Mesendoderm (in vitro differentiated cells): ENCODE results near the gene TRIM16.
A peak's percentile ranks its signal among the peaks of the same experiment; 100 is the strongest.
"Not testable (repeated sequence)": the region's sequence is repeated elsewhere in the genome, so short reads cannot be mapped to it uniquely, and the experiment has no call there.

ENCODE experiments used
- DNase-seq: peaks from one replicate; pipeline ENCODE4 v3.0.0; 2013
- H2AK5ac ChIP-seq: 2 replicates; pipeline ENCODE4 v1.6.1; 2013; ENCODE audit warnings: low read length, inconsistent platforms
- H2BK120ac ChIP-seq: 2 replicates; pipeline ENCODE4 v1.6.1; 2013; ENCODE audit warnings: low read depth, mild to moderate bottlenecking, low read length, moderate library complexity, mixed read lengths
- H2BK15ac ChIP-seq: replicated peaks from 2 replicates; pipeline ENCODE4 v1.6.1; 2013; ENCODE audit warnings: low read depth, mild to moderate bottlenecking, moderate library complexity
- H2BK5ac ChIP-seq: 2 replicates; pipeline ENCODE4 v1.6.1; 2013; ENCODE audit warnings: low read length, inconsistent platforms
- H3K18ac ChIP-seq: 2 replicates; pipeline ENCODE4 v1.6.1; 2013; ENCODE audit warnings: mild to moderate bottlenecking, low read length, mixed read lengths
- H3K23ac ChIP-seq: one replicate; pipeline ENCODE4 v1.6.1; 2013; ENCODE audit warnings: low read length
- H3K27ac ChIP-seq: 2 replicates; pipeline ENCODE4 v1.5.1; 2013; ENCODE audit warnings: low read depth, mild to moderate bottlenecking, inconsistent platforms, low read length, moderate library complexity
- H3K27me3 ChIP-seq: 2 replicates; pipeline ENCODE4 v1.6.1; 2013; ENCODE audit warnings: low read length, control low read depth, mild to moderate bottlenecking, inconsistent platforms; ENCODE audit not compliant: insufficient read depth, poor library complexity
- H3K36me3 ChIP-seq: 2 replicates; pipeline ENCODE4 v1.6.1; 2013; ENCODE audit warnings: low read length, inconsistent platforms; ENCODE audit not compliant: control insufficient read depth, insufficient read depth
- H3K4ac ChIP-seq: one replicate; pipeline ENCODE4 v1.6.1; 2013; ENCODE audit warnings: low read depth, mild to moderate bottlenecking, low read length, moderate library complexity
- H3K4me1 ChIP-seq: 2 replicates; pipeline ENCODE4 v1.6.1; 2013; ENCODE audit warnings: low read depth, low read length, inconsistent platforms; ENCODE audit not compliant: control insufficient read depth
- H3K4me2 ChIP-seq: 2 replicates; pipeline ENCODE4 v1.6.1; 2013; ENCODE audit warnings: low read length
- H3K4me3 ChIP-seq: 2 replicates; pipeline ENCODE4 v1.5.1; 2013; ENCODE audit warnings: mild to moderate bottlenecking, low read length
- H3K56ac ChIP-seq: one replicate; pipeline ENCODE4 v1.6.1; 2013; ENCODE audit warnings: low read length
- H3K79me1 ChIP-seq: 2 replicates; pipeline ENCODE4 v1.6.1; 2013; ENCODE audit warnings: low read length, inconsistent platforms
- H3K79me2 ChIP-seq: 2 replicates; pipeline ENCODE4 v1.6.1; 2013; ENCODE audit warnings: mild to moderate bottlenecking, low read length; ENCODE audit not compliant: control insufficient read depth, insufficient read depth
- H3K9ac ChIP-seq: 2 replicates; pipeline ENCODE4 v1.6.1; 2013; ENCODE audit warnings: low read length, inconsistent platforms
- H4K5ac ChIP-seq: one replicate; pipeline ENCODE4 v1.6.1; 2013; ENCODE audit warnings: low read length
- H4K8ac ChIP-seq: one replicate; pipeline ENCODE4 v1.6.1; 2013; ENCODE audit warnings: low read depth, mild to moderate bottlenecking, control low read depth, low read length, moderate library complexity
- WGBS: extraction: QIAGEN DNeasy Blood & Tissue Kit; methylation state at CpG from one replicate; pipeline ENCODE4 v1.1.7; 2013; ENCODE audit warnings: low lambda C conversion rate, missing lambda C conversion rate; ENCODE audit not compliant: insufficient coverage; ENCODE audit errors: extremely low coverage; 5-methylcytosine and 5-hydroxymethylcytosine counted together

The TRIM16 gene

GRCh38 chr17:15708879-15709278 lies 24.8 kb upstream of the TRIM16 start:
- H4K8ac ChIP-seq, H3K56ac ChIP-seq, H3K4me1 ChIP-seq, H3K79me2 ChIP-seq, H2BK120ac ChIP-seq, H3K23ac ChIP-seq, DNase-seq, H4K5ac ChIP-seq, H3K79me1 ChIP-seq, H2BK15ac ChIP-seq, H3K4ac ChIP-seq, H2BK5ac ChIP-seq, H3K4me2 ChIP-seq, H3K27ac ChIP-seq, H3K18ac ChIP-seq, H3K27me3 ChIP-seq, H3K4me3 ChIP-seq, H3K9ac ChIP-seq, H2AK5ac ChIP-seq: not testable (repeated sequence)
- WGBS, result no CpG with 5 or more reads among the region's 3 CpGs
- H3K36me3 ChIP-seq, result peaks cover 11% of the 10 kb centered on the region

GRCh38 chr17:15704813-15705212 lies 20.7 kb upstream of the TRIM16 start:
- not testable (repeated sequence) for H3K4me2 ChIP-seq, H2BK15ac ChIP-seq, H3K4ac ChIP-seq, H3K18ac ChIP-seq, H4K8ac ChIP-seq, H2AK5ac ChIP-seq, H3K9ac ChIP-seq, H2BK5ac ChIP-seq, H3K79me2 ChIP-seq, DNase-seq, H3K23ac ChIP-seq, H3K56ac ChIP-seq, H2BK120ac ChIP-seq, H3K27me3 ChIP-seq, H4K5ac ChIP-seq, H3K79me1 ChIP-seq, H3K27ac ChIP-seq, H3K4me3 ChIP-seq, H3K4me1 ChIP-seq
- no CpG with 5 or more reads among the region's 32 CpGs for whole genome bisulfite sequencing
- peaks cover 11% of the 10 kb centered on the region for H3K36me3 ChIP-seq

- not testable (repeated sequence) for H2BK15ac ChIP-seq, H3K79me1 ChIP-seq, H3K79me2 ChIP-seq
Measured at GRCh38 chr17:15704239-15704638, 20.1 kb upstream of the TRIM16 start.

GRCh38 chr17:15699937-15700336 lies 15.8 kb upstream of the TRIM16 start:
- not testable (repeated sequence) for H4K8ac ChIP-seq, H3K79me2 ChIP-seq, H2BK120ac ChIP-seq, H3K23ac ChIP-seq, H3K27me3 ChIP-seq, H3K27ac ChIP-seq, H3K36me3 ChIP-seq, H2BK5ac ChIP-seq, H3K4me3 ChIP-seq, H3K18ac ChIP-seq, H2BK15ac ChIP-seq, H3K4me1 ChIP-seq, H3K4me2 ChIP-seq, H3K79me1 ChIP-seq, H2AK5ac ChIP-seq, DNase-seq, H4K5ac ChIP-seq
- Histone ChIP-seq H3K4ac (peak overlapping the region; percentile 91), H3K9ac (peak overlapping the region; percentile 64), H3K56ac (peak overlapping the region; percentile 78)
- WGBS, result no CpG with 5 or more reads among the region's 21 CpGs

More at GRCh38 chr17:15704239-15704638, 20.1 kb upstream of the TRIM16 start:
- not testable (repeated sequence) for DNase-seq, H2BK5ac ChIP-seq, H4K5ac ChIP-seq, H2AK5ac ChIP-seq, H3K4me1 ChIP-seq, H3K18ac ChIP-seq, H3K56ac ChIP-seq, H3K23ac ChIP-seq, H3K4me2 ChIP-seq, H3K9ac ChIP-seq, H3K27me3 ChIP-seq, H3K27ac ChIP-seq, H3K4me3 ChIP-seq, H2BK120ac ChIP-seq, H3K4ac ChIP-seq, H4K8ac ChIP-seq
- no CpG with 5 or more reads among the region's 33 CpGs for WGBS
- H3K36me3 ChIP-seq, result peaks cover 11% of the 10 kb centered on the region

- no CpG with 5 or more reads among the region's 44 CpGs for WGBS
Measured at GRCh38 chr17:15699413-15699924, 15.4 kb upstream of the TRIM16 start, which contains the start of gene ZNF286A. Gene ZNF286A, plus strand, starts transcription at chr17:15699752. Its CDS starts 578 bp downstream, at chr17:15700330.

GRCh38 chr17:15698967-15699366 lies 14.9 kb upstream of the TRIM16 start:
- H2BK15ac ChIP-seq, H4K5ac ChIP-seq, DNase-seq, H3K79me1 ChIP-seq, H3K27ac ChIP-seq, H2AK5ac ChIP-seq, H2BK5ac ChIP-seq, H3K79me2 ChIP-seq, H2BK120ac ChIP-seq, H3K36me3 ChIP-seq, H3K4me3 ChIP-seq, H3K9ac ChIP-seq, H3K4me1 ChIP-seq, H3K23ac ChIP-seq, H3K4me2 ChIP-seq, H3K18ac ChIP-seq, H3K4ac ChIP-seq, H3K27me3 ChIP-seq, H4K8ac ChIP-seq: not testable (repeated sequence)
- WGBS, result no CpG with 5 or more reads among the region's 3 CpGs
- H3K56ac ChIP-seq, result peak overlapping the region; percentile 34

More at GRCh38 chr17:15699413-15699924, 15.4 kb upstream of the TRIM16 start, which contains the start of gene ZNF286A:
- not testable (repeated sequence) for H3K4me2 ChIP-seq, H2BK5ac ChIP-seq, H4K8ac ChIP-seq, H2BK120ac ChIP-seq, H3K4me1 ChIP-seq, H3K18ac ChIP-seq, H3K79me1 ChIP-seq, H3K23ac ChIP-seq, H3K36me3 ChIP-seq, H3K79me2 ChIP-seq, H4K5ac ChIP-seq, H3K27me3 ChIP-seq, H3K27ac ChIP-seq, H2AK5ac ChIP-seq, H2BK15ac ChIP-seq
- DNase-seq, result peak; percentile 99
- Histone ChIP-seq H3K4ac (peak within 1 kb of the TSS; percentile 91), H3K56ac (peak within 1 kb of the TSS; percentile 78), H3K9ac (peak within 1 kb of the TSS; percentile 64), H3K4me3 (peak within 1 kb of the TSS; percentile 16)
